Activated CD4-positive, alpha-beta T cell treated with anti-CD3 and anti-CD28 coated beads for 1 hour (primary cell): Measurements from ENCODE around the gene CENPX.

ENCODE experiments used
- DNase-seq: peaks from one replicate; pipeline ENCODE4 v3.0.0-alpha.2; 2020

The CENPX gene

DNA sequence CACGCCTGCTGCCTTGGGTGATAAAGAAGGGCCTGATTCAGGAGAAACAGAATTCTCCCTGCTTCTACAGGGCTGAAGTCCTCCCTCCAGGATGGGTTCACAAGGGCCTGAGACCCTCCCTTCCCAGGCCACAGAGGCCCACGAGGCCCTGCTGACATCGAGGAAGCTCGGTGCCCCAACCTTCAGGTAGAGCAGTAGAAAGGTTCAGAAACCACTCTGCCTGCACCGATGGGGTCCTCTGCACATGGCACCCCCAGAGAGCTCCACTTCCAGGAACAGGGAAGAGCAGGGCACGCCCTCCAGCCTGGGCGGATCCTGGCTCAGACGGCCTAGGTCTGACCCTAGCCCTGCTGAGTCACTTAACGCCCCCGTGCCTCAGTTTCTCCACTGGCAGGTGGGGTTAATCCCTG, 773 bp downstream of the CENPX start:
- DNase-seq: no peak

- DNase-seq: peak; percentile 45
These were observed 1.4 kb downstream of the CENPX start for GRCh38 chr17:82021107-82021899.

DNA sequence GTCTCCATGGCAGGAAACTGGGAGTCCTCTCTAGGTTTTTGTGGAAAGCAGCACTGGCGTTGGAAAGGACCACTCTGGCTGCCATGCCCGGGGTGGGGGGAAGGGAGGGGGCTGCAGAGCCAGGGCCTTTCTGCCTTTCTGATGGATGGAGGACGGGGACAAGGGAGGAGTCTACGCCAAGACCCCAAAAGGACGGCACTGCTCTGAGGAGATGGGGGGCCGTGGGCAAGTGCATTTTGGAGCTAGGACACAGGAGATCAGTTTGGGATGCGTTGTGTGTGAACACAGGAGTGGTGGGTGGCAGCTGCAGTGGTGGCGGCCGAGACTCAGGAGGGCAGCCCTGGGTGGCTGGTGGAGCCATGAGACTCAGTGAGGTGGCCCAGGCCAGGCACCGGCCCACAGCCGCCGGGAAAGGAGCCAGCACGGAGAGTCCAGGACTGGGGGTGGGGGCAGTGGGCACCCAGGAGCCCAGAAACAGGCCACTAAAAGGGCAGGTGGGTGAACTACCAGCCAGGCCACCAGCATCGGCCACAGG, 2.0 kb downstream of the CENPX start:
- DNase-seq: no peak

DNA sequence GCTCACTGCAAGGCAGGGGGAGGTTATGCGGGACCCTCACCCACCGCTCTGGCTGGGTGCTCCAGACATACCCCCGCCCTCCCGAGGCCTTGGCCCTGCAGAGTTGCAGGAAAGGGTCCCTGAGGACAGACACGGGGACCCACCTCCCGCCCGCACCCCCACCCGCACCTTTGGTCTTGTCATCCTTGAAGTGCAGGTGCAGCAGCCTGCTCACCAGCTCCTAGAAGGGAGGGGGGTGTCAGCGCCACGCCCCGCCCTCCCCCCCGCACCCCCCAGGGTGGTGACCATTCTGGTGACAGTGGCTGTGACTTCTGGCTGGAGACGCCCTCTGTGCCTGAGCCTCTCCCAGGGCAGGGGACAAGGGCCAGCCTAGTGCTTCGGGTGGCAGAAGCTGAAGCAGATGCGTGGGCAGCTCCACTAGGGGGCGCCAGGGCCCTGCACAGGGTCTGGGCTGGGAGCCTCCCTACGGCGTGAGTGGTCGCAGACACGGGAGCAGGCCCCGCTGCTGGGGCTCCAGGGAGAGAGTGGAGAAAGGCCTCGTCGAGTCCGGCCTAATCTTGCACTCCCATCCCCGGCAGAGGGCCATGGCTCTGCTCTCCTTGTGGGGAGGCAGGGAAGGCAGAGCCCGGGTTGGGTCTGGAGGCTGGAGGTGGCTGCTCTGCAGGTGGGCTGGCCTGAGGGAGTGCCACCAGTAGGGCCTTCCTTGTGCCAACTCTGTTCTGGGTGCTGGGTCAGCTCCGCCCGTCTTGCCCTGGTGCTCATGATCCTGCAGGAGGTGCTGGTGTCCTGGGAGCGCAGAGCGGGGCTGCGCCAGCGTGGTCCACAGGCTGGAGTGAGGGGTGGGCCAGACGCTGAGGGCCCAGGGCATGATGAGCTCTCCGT, 2.7 kb downstream of the CENPX start:
- peak; percentile 44 for DNase-seq

DNA sequence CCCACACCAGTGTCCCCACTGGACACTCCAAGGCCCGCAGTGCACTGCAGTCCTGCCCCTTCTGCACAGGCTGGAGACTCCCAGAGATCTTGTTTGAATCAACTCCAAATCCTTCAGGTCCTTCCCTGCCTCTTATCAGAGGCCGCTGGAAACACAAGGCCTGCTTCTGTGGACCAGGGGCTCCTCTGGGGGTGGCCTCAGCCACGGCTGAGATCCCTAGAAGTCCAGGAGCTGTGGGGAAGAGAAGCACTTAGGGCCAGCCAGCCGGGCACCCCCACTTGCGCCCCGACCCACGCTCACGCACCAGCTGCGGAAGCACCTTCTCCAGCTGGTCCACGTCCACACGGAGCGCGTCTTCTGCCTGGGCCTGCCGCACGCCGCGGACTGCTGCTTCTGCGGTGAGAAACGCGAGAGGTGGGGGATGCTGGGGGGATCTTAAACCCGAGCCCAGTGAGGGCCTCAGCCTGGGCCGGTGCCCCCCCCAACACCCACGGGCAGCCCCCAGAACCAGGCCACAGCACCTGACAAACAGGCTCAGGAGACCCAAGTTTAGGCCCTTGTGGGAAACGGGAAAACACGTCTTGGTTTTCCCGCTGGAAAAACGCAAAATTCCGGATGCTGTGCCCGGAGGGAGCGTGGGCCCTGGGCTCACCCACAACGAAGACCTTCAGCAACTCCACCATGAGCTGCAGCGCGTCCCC, 3.5 kb downstream of the CENPX start:
- no peak for DNase-seq

DNA sequence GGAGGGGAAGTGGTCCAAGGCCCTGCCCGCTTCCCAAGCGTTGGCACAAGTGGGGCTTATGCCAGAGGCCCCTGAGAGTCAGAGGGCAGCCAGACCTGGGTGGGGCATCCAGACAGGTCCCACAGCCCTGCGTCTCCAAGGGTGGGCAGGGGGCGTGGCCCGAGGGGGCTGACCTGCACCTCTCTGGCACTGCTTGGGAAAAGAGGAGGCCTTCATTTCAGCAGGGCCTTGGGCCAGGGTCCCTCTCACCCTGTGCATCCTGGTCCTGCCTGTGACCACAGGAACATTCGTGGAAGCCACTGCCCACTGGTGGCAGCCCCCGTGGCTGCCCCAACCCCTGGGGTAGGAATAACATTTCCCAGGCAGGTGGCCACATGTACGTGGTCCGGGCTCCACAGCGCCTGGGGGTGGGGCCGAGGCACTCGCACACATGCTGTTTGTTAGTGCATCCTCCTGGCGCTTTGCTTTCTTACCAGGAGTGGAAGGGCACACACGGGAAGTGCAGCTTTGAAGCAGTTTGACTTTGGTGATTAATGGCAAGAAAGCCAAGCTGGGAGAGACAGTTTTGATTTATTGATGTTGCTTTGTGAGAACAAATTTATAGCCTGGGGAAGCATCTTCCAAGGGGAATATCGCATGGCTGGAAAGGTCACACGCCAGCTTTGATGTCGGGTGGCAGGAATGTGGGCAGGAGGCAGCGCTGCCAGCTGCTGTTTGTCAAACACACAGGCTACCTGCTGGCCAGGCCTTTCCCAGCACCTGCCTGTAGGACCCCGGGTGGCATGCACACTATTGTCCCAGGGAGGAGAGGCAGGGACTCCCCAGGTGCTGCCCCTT, 4.3 kb downstream of the CENPX start:
- DNase-seq: no peak

GRCh38 chr17:82017612-82018151, 5.0 kb downstream of the CENPX start:
- no peak for DNase-seq

- no peak for DNase-seq
These were observed 5.7 kb downstream of the CENPX start for GRCh38 chr17:82016875-82017459.

- DNase-seq: no peak
These were observed 6.4 kb downstream of the CENPX start for GRCh38 chr17:82016061-82016874.

DNA sequence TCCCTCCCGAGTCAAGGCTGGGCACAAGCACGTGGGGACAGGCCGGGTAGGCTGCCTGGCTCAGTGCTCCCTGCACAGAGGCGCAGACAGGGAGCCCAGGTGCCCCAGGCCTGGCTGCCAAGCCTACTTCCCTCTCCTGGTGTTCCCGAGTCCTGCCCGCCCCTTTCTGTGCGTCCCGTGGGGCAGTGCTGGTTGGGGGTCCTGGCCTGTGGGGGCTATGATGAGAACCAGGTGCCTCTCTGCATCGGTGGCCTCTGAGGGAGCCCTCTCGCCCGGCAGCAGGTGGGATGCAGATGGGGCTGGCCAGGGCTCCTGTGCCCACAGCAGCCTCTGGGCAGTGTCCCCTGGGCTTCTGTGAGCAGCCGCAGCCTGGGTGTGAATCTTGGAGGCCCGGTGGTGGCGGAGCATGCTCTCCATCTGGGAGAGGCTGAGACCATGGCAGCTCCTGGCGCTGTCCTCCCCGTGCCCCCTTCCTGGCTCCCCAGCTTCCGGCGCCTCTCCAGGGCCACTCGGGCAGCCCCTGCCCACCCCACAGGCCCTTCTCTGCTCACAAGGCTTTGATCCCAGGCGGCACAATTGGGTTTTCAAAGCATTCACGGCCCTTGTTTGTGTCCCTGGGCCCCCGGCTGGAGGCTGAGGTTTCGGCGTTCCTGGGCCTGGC, 7.2 kb downstream of the CENPX start:
- DNase-seq: no peak

GRCh38 chr17:82014971-82015310, 7.7 kb downstream of the CENPX start:
- DNase-seq: no peak

DNA sequence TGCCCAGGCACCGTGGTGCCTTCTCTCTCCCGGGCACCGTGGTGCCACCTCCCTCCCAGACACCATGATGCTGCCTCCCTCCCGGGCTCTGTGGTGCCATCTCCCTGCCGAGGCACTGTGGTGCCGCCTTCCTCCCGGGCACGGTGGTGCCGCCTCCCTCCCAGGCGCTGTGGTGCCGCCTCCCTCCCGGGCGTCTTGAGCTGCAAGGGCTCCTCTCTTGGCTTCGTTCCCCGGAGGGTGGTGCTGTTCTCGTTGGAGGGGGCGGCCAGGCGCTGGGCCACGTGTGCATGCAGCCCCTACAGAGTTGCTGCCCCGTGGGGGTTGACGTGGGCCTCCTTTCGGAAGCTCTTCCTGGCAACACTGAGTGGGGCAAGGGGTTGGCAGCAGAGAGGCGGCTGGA, 8.2 kb downstream of the CENPX start:
- DNase-seq: no peak

GRCh38 chr17:82013772-82014321, 8.8 kb downstream of the CENPX start:
- no peak for DNase-seq

GRCh38 chr17:82013341-82013740, 9.3 kb downstream of the CENPX start:
- no peak for DNase-seq

DNA sequence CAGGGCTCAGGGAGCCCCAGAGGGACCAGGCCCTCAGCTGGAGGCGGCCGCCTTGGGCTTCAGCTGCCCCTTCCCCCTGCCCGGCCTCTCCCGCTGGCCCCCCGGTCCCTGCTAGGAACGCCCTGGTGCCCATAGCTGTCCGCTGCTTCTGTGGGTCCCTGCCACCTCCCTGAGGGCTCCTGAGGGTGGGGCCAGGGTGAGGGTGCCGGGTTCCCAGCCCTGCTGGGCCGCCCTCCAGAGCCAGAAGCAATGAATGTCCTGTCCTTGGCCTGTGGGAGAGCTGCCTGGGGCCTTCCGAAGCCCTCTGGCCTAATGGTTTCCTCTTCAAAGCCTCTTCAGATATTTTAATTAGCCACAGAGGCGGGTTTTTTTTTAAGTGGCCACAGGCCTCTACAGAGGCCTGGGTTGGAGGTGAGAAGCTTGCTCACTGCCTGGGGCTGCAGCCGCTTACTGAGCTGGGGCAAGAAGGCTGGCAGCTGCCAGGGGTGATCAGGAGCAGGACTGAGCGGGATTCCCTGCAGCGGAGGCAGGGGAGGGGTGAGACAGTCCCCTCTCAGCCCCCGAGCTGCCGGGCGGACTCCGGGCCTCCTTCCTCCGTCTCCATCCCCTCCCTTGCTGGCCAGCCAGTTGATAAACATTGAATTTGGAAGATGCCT, 9.9 kb downstream of the CENPX start:
- DNase-seq: no peak

DNA sequence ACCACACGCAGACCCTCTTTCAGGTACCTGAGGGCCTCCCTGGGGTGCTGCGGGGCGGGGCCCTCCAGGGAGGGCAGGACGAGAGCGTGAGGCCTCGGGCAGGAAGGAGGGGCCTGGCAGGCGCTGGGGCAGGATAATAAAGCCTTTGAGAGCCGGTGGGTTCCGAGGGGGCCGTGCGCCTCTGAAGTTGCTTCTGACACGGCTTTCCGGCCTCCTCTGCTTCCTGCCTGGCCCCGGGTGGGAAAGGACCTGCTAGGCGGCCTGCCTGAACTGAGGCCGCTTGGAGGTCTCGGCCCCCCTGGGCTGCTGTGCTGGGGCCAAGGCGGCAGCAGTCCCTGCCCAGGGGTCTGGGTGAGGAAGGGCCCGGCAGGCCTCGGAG, 10.4 kb downstream of the CENPX start:
- DNase-seq: no peak

DNA sequence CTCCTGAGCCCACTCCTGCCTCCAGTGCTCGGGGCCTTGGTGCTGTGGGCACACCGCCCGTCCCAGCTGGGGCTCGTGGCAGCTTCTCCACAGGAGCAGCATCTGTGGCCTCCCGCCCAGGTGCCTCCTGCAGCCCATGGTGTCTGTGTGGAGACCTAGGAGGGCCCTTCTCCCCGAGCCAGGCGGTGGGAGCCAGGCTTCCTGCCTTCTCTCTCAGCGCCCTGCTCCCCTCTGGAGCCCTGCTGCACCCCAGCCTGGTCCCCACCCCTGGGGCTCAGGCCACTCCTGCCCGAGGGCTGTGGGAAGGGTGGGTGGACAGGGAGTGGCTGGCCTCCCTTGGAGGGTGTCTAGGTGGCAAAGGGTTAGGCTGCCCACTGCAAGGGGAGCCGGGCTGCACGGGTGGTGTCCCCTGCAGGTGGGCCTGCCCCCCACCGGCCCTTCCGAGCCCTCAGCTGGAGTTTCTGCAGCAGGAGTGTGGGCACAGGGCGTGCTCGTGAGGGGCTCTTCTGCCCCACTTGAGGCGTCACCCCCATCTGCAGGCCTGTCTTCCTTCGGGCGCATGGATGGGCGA, 11.0 kb downstream of the CENPX start:
- DNase-seq: no peak

GRCh38 chr17:82010575-82011525, 11.8 kb downstream of the CENPX start:
- DNase-seq: no peak
